ENCODE data around the gene TNC. TPM values are rescaled to one million over a fixed set of nuclear protein-coding genes. Genes with fewer than 3 reads are reported as not detected.

TNC gene
- total RNA-seq, 1 donor from 2014 or later: 95.2 TPM

GRCh38 chr9:114972510-114973136, 145.3 kb downstream of the TNC start:
- H3K9me3 Mint-ChIP-seq: no peaks in the 10 kb centered on the region

More at GRCh38 chr9:114972510-114973136, 145.3 kb downstream of the TNC start:
- no peak overlapping the region for H3K4me3 Mint-ChIP-seq
- H3K4me1 Mint-ChIP-seq (ENCODE audit: unreplicated experiment): no peaks in the 10 kb centered on the region
- no peaks in the 10 kb centered on the region for H3K36me3 Mint-ChIP-seq
- DNase-seq (ENCODE audit: extremely low spot score, unreplicated experiment): no peak
- H3K27me3 Mint-ChIP-seq: no peaks in the 10 kb centered on the region
- no peak for TF ChIP-seq CTCF (conservative IDR thresholded peaks at IDR 0.05)
- H3K27ac Mint-ChIP-seq: no peak overlapping the region

Other genes starting within 250 kb of the TNC start
- 0.19 and 0.43 TPM in 2 replicates for gene TNFSF8, start 187.6 kb downstream of the TNC start, total RNA-seq (ENCODE audit: low replicate concordance)

All from type B pancreatic cell (in vitro differentiated cells).